Neuronal stem cell (in vitro differentiated cells): ENCODE results near the gene SMIM29.

Experiments used
- DNase-seq: peaks from one replicate; pipeline ENCODE4 v3.0.0-alpha.2; 2013; ENCODE audit warnings: low spot score
- H2AFZ ChIP-seq: one replicate; pipeline ENCODE4 v1.6.1; 2013; ENCODE audit warnings: mild to moderate bottlenecking, low read length, inconsistent platforms
- H2AK5ac ChIP-seq: 2 replicates; pipeline ENCODE4 v1.6.1; 2013; ENCODE audit warnings: low read depth, mild to moderate bottlenecking, inconsistent platforms, low read length, moderate library complexity, mixed read lengths
- H2BK120ac ChIP-seq: 2 replicates; pipeline ENCODE4 v1.6.1; 2013; ENCODE audit warnings: low read depth, mild to moderate bottlenecking, inconsistent platforms, low read length, moderate library complexity, mixed read lengths
- H2BK12ac ChIP-seq: one replicate; pipeline ENCODE4 v1.6.1; 2013; ENCODE audit warnings: low read length, inconsistent platforms
- H2BK15ac ChIP-seq: 2 replicates; pipeline ENCODE4 v1.6.1; 2013; ENCODE audit warnings: mild to moderate bottlenecking, low read length, inconsistent platforms, mixed read lengths
- H2BK5ac ChIP-seq: one replicate; pipeline ENCODE4 v1.6.1; 2013; ENCODE audit warnings: inconsistent platforms, mild to moderate bottlenecking, low read length, moderate library complexity
- H3K14ac ChIP-seq: one replicate; pipeline ENCODE4 v1.6.1; 2013; ENCODE audit warnings: low read length, inconsistent platforms
- H3K18ac ChIP-seq: 2 replicates; pipeline ENCODE4 v1.6.1; 2013; ENCODE audit warnings: low read length, inconsistent platforms
- H3K23ac ChIP-seq: 2 replicates; pipeline ENCODE4 v1.6.1; 2013; ENCODE audit warnings: low read depth, mild to moderate bottlenecking, mixed read lengths, low read length, inconsistent platforms; ENCODE audit not compliant: poor library complexity
- H3K27ac ChIP-seq: replicated peaks from 3 replicates; pipeline ENCODE4 v1.5.1; 2013; ENCODE audit warnings: low read length, inconsistent platforms
- H3K27me3 ChIP-seq, 3 experiments: 2 replicates each; pipeline ENCODE4 v1.6.1; 2013; ENCODE audit warnings: low read length in 3 of 3, mild to moderate bottlenecking in 2 of 3, inconsistent platforms in 1 of 3, low read depth in 1 of 3, mixed read lengths in 1 of 3, moderate library complexity in 1 of 3; ENCODE audit not compliant: control insufficient read depth in 3 of 3, insufficient read depth in 3 of 3
- H3K36me3 ChIP-seq, 2 donors: replicated peaks in 1 of 2; 2 replicates each; pipeline ENCODE4 v1.6.1; 2013; ENCODE audit warnings: low read length in 2 of 2; ENCODE audit not compliant: control insufficient read depth in 2 of 2, insufficient read depth in 2 of 2
- H3K4ac ChIP-seq: 2 replicates; pipeline ENCODE4 v1.6.1; 2013; ENCODE audit warnings: inconsistent platforms, mild to moderate bottlenecking, low read length, moderate library complexity
- H3K4me1 ChIP-seq, 2 donors: 1 replicate in 1 of 2; 2 replicates in 1 of 2; pipeline ENCODE4 v1.6.1; 2013; ENCODE audit warnings: low read length in 2 of 2, low read depth in 1 of 2; ENCODE audit not compliant: control insufficient read depth in 2 of 2, insufficient read depth in 1 of 2
- H3K4me2 ChIP-seq: one replicate; pipeline ENCODE4 v1.6.1; 2013; ENCODE audit warnings: mild to moderate bottlenecking, low read length, inconsistent platforms; ENCODE audit not compliant: insufficient read depth, poor library complexity, severe bottlenecking
- H3K4me3 ChIP-seq, 2 donors: 2 replicates each; pipeline ENCODE4 v1.5.1; 2013; ENCODE audit warnings: low read length in 2 of 2, mild to moderate bottlenecking in 2 of 2, inconsistent platforms in 1 of 2, moderate library complexity in 1 of 2
- H3K79me1 ChIP-seq: one replicate; pipeline ENCODE4 v1.6.1; 2013; ENCODE audit warnings: low read depth, mild to moderate bottlenecking, inconsistent platforms, low read length, moderate library complexity
- H3K9ac ChIP-seq: one replicate; pipeline ENCODE4 v1.6.1; 2013; ENCODE audit warnings: mild to moderate bottlenecking, low read depth, low read length, inconsistent platforms; ENCODE audit not compliant: poor library complexity
- H3K9me3 ChIP-seq, 2 donors: replicated peaks in 1 of 2; 2 replicates each; pipeline versions ENCODE3 to v1.6.1; 2013; ENCODE audit warnings: low read length in 2 of 2, mild to moderate bottlenecking in 2 of 2, inconsistent platforms in 1 of 2, low read depth in 1 of 2, mixed read lengths in 1 of 2, moderate library complexity in 1 of 2; ENCODE audit not compliant: control insufficient read depth in 2 of 2, insufficient read depth in 1 of 2
- H4K8ac ChIP-seq: one replicate; pipeline ENCODE4 v1.6.1; 2013; ENCODE audit warnings: low read depth, mild to moderate bottlenecking, inconsistent platforms, low read length, moderate library complexity
- H4K91ac ChIP-seq: one replicate; pipeline ENCODE4 v1.6.1; 2013; ENCODE audit warnings: low read length, low read depth, mild to moderate bottlenecking, inconsistent platforms; ENCODE audit not compliant: poor library complexity
- WGBS, 2 donors: extraction: QIAGEN DNeasy Blood & Tissue Kit; methylation state at CpG; one replicate each; pipeline ENCODE4 v1.1.7; 2013; ENCODE audit warnings: missing lambda C conversion rate in 2 of 2, mixed read lengths in 1 of 2; ENCODE audit not compliant: insufficient read length in 2 of 2, insufficient replicate concordance in 1 of 2; ENCODE audit errors: extremely low coverage in 2 of 2; 5-methylcytosine and 5-hydroxymethylcytosine counted together

Gene SMIM29

DNA sequence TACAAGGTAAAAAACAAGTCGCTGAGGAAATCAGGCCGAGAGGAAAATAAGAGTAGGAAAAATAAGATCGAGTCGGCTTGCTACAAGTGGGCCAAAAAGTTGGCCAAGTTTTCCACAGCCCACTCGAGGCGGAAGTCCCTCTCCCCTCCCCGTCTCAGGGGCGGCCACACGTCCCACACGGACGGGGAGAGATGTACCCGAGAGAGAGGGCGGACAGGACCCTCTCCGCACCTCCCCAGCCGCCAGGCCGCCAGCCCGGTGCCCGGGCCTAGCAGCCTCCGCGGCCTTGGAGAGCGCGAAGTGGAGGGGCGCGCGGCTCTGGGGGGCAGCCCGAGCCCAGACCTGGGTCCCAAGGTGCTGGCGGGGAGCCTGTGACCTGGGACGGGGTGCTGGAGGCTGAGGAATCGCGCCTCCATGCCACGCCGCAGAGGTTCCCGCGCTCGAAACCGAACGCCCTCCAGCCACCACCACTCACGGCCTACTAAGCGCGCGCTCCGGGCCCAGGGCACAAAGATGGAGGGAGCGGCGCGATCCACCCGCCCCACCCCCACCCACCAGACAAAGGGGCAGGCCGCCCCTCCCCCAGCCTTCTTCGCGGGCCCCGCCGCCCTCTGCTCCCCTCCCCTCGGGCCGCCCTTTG lies 14.0 kb downstream of the SMIM29 start:
- peak overlapping the region; percentile 97 for H4K91ac ChIP-seq
- no peak for DNase-seq
- H3K4ac ChIP-seq, result peak overlapping the region; percentile 69
- H3K79me1 ChIP-seq, result no peaks in the 10 kb centered on the region
- H3K23ac ChIP-seq, result peak overlapping the region; percentile 99
- no CpG with 5 or more reads among the region's 53 CpGs for WGBS, 2 donors
- peaks cover 2 to 12% of the 10 kb centered on the region in 2 donors for H3K4me1 ChIP-seq
- H2AFZ ChIP-seq, result peak overlapping the region; percentile 53
- H3K14ac ChIP-seq, result peak overlapping the region; percentile 97
- peak overlapping the region; percentile 94 for H3K27ac ChIP-seq
- H3K9me3 ChIP-seq, result no peaks in the 10 kb centered on the region
- H3K27me3 ChIP-seq, result peaks cover 0 to 2% (median 0%) of the 10 kb centered on the region in 3 experiments
- peak overlapping the region; percentile 100 for H2BK12ac ChIP-seq
- H3K36me3 ChIP-seq, result peaks cover under 1 to 11% of the 10 kb centered on the region in 2 donors
- H3K4me2 ChIP-seq, result peak overlapping the region; percentile 59
- H3K9ac ChIP-seq, result peak overlapping the region; percentile 95
- peak overlapping the region; percentile 97 for H2BK5ac ChIP-seq
- H2BK120ac ChIP-seq, result peak overlapping the region; percentile 89
- H3K4me3 ChIP-seq, result peak overlapping the region in 1 of 2 donors; percentile 55
- H2BK15ac ChIP-seq, result peak overlapping the region; percentile 71
- peak overlapping the region; percentile 88 for H2AK5ac ChIP-seq
- peak overlapping the region; percentile 99 for H4K8ac ChIP-seq
- H3K18ac ChIP-seq, result peak overlapping the region; percentile 100

GRCh38 chr6:34233867-34234266 lies 14.9 kb downstream of the SMIM29 start:
- Histone ChIP-seq H3K27me3 (peaks cover 0 to 2% (median 0%) of the 10 kb centered on the region in 3 experiments), H3K4me1 (peaks cover under 1 to 12% of the 10 kb centered on the region in 2 donors), H4K91ac (no peak overlapping the region), H2AK5ac (no peak overlapping the region), H3K9ac (no peak overlapping the region), H3K4ac (no peak overlapping the region), H3K4me3 (no peak overlapping the region), H3K9me3 (no peaks in the 10 kb centered on the region), H2BK120ac (no peak overlapping the region), H3K18ac (peak overlapping the region; percentile 5), H2AFZ (no peak overlapping the region), H3K4me2 (no peak overlapping the region), H3K23ac (no peak overlapping the region), H3K14ac (no peak overlapping the region), H3K27ac (peak overlapping the region; percentile 94), H4K8ac (no peak overlapping the region), H2BK15ac (no peak overlapping the region), H2BK12ac (no peak overlapping the region), H2BK5ac (no peak overlapping the region), H3K36me3 (peaks cover 0 to 2% of the 10 kb centered on the region in 2 donors), H3K79me1 (no peaks in the 10 kb centered on the region)
- WGBS, 2 donors, result no CpG with 5 or more reads among the region's 7 CpGs
- no peak for DNase-seq

DNA sequence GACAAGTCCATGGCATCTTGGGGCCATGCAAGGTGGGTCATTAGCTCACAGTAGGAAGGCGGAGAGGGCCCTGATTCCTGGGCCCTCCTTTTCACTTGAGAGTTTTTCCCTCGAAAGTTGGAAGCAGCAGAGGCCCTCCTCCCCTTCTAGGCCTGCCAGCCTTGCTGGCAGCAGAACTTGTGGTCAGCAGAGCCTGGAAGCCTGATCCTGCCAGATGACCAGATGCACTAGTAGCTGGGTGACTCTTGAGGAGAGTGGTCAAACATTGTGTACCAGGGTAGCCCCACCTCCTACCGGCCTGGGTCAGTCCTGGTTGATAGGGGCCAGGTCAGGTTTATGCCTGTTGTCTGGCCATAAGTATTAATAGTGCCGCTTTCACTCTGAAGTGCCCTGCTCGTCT lies 15.9 kb downstream of the SMIM29 start:
- Histone ChIP-seq H4K8ac (no peak overlapping the region), H3K9me3 (no peaks in the 10 kb centered on the region), H2BK12ac (no peak overlapping the region), H3K79me1 (no peaks in the 10 kb centered on the region), H3K36me3 (no peaks in the 10 kb centered on the region), H3K4ac (no peak overlapping the region), H2BK120ac (no peak overlapping the region), H2AFZ (no peak overlapping the region), H3K4me1 (peaks cover 0 to 12% of the 10 kb centered on the region in 2 donors), H3K4me3 (no peak overlapping the region), H3K4me2 (no peak overlapping the region), H2BK15ac (no peak overlapping the region), H3K18ac (no peak overlapping the region), H3K9ac (no peak overlapping the region), H3K14ac (no peak overlapping the region), H2BK5ac (no peak overlapping the region), H4K91ac (no peak overlapping the region), H3K27ac (no peak overlapping the region), H3K27me3 (peaks cover 0 to 2% (median 0%) of the 10 kb centered on the region in 3 experiments), H2AK5ac (no peak overlapping the region), H3K23ac (no peak overlapping the region)
- DNase-seq, result no peak
- WGBS, 2 donors, result no CpG with 5 or more reads among the region's 5 CpGs

DNA sequence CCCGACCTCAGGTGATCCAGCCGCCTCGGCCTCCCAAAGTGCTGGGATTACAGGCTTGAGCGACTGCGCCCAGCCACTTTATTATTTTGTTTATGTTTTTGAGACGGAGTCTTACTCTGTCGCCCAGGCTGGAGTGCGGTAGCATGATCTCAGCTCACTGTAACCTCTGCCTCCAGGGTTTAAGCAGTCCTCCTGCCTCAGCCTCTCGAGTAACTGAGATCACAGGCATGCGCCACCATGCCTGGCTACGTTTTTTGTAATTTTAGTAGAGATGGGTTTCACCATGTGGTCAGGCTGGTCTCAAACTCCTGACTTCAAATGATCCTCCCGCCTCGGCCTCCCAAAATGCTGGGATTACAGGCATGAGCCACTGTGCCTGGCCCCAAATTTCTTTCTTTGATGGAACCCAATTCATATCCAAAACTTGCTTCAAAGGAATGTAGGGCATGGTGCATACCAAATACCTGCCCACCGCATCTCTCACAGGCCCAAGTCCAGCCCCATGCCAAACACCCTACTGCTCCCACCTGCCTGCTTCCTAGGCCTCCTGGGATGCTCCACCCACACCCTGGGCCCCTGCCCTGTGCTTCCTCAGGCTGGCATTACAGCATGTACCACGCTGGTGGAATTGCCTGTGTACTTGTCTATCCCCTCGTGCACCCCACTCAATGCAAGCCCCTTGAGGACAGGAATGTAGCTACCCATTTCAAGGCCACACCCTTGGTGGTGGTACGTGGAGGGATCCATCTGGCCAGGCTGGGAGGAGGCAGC lies 17.1 kb downstream of the SMIM29 start:
- no peak overlapping the region for H3K4me3 ChIP-seq
- no peak overlapping the region for H2AFZ ChIP-seq
- no CpG with 5 or more reads among the region's 17 CpGs for WGBS, 2 donors
- H3K36me3 ChIP-seq, result no peaks in the 10 kb centered on the region
- peaks cover 9 to 21% of the 10 kb centered on the region in 2 donors for H3K4me1 ChIP-seq
- H2AK5ac ChIP-seq, result peak overlapping the region; percentile 12
- H3K18ac ChIP-seq, result peak overlapping the region; percentile 81
- H3K79me1 ChIP-seq, result no peaks in the 10 kb centered on the region
- H3K27me3 ChIP-seq, result peaks cover 0 to 2% (median 0%) of the 10 kb centered on the region in 3 experiments
- H3K9me3 ChIP-seq, result no peaks in the 10 kb centered on the region
- H2BK15ac ChIP-seq, result peak overlapping the region; percentile 72
- H2BK12ac ChIP-seq, result no peak overlapping the region
- H3K14ac ChIP-seq, result no peak overlapping the region
- DNase-seq, result no peak
- no peak overlapping the region for H3K4me2 ChIP-seq
- H4K8ac ChIP-seq, result no peak overlapping the region
- no peak overlapping the region for H3K27ac ChIP-seq
- peak overlapping the region; percentile 97 for H3K4ac ChIP-seq
- H2BK5ac ChIP-seq, result no peak overlapping the region
- H4K91ac ChIP-seq, result no peak overlapping the region
- no peak overlapping the region for H3K9ac ChIP-seq
- no peak overlapping the region for H2BK120ac ChIP-seq
- no peak overlapping the region for H3K23ac ChIP-seq
